Heart left ventricle (tissue), 16 donors: ENCODE measurements around the gene CRNN. TPM values are rescaled to one million over a fixed set of nuclear protein-coding genes. Genes with fewer than 3 reads are reported as not detected.

Experiments used
- ATAC-seq, 4 donors: fragments of 200-7000 bp; cut with Tn5 transposase; one replicate each; pipeline ENCODE4 v1.9.1; 2020 to 2022; ENCODE audit warnings: moderate library complexity in 4 of 4, mild to moderate bottlenecking in 3 of 4, moderate number of reproducible peaks in 1 of 4
- DNase-seq, 5 donors: peaks; one replicate each; pipeline ENCODE4 v3.0.0-alpha.2; 2020
- H3K27ac ChIP-seq, 12 donors: fragments of 200-600 bp; sonication (generic) in 4 of 12; one replicate each; pipeline versions ENCODE4 v1.5.0 to v1.8.0; 2016 to 2022; ENCODE audit warnings: mild to moderate bottlenecking in 2 of 12
- H3K27me3 ChIP-seq, 9 donors: fragments of 200-600 bp; sonication (generic) in 2 of 9; one replicate each; pipeline versions ENCODE4 v1.5.1 to v1.8.0; 2016 to 2022; ENCODE audit warnings: mild to moderate bottlenecking in 3 of 9
- H3K36me3 ChIP-seq, 9 donors: fragments of 200-600 bp; sonication (generic) in 2 of 9; one replicate each; pipeline versions ENCODE4 v1.5.0 to v1.8.0; 2018 to 2022; ENCODE audit warnings: mild to moderate bottlenecking in 2 of 9
- H3K4me1 ChIP-seq, 12 donors: fragments of 200-600 bp; sonication (generic) in 4 of 12; one replicate each; pipeline versions ENCODE4 v1.5.0 to v1.8.0; 2016 to 2022; ENCODE audit warnings: mild to moderate bottlenecking in 3 of 12
- H3K4me3 ChIP-seq, 12 donors: fragments of 200-600 bp; sonication (generic) in 4 of 12; one replicate each; pipeline versions ENCODE4 v1.5.0 to v1.8.0; 2017 to 2022; ENCODE audit warnings: mild to moderate bottlenecking in 9 of 12, moderate library complexity in 4 of 12
- H3K9me3 ChIP-seq, 12 donors: fragments of 200-600 bp; sonication (generic) in 4 of 12; one replicate each; pipeline versions ENCODE4 v1.5.0 to v1.8.0; 2016 to 2022; ENCODE audit warnings: mild to moderate bottlenecking in 1 of 12
- POLR2A ChIP-seq, 2 donors: fragments of 450-650 bp; IDR thresholded peaks; one replicate each; pipeline ENCODE4 v1.6.1; 2017; ENCODE audit warnings: antibody characterized with exemption in 2 of 2, mild to moderate bottlenecking in 2 of 2, moderate library complexity in 2 of 2
- WGBS, 4 donors: extraction: QIAGEN DNeasy Blood & Tissue Kit in 2 of 4; methylation state at CpG; one replicate each; pipeline versions ENCODE4 v1.1.5 to v1.1.7; 2013 to 2018; 5-methylcytosine and 5-hydroxymethylcytosine counted together
- intact Hi-C, 10 donors: fragments of 100-400 bp; cut with DNase I; formaldehyde crosslinking; loops; one replicate each; pipeline versions ENCODE4 v1.11.1 to v1.14.2; 2022
- polyA plus RNA-seq, 2 donors: library from polyadenylated mRNA; stranded (reverse); fragments of 200-250 nt; gene quantifications; one replicate each; pipeline ENCODE4 v1.2.3, GENCODE V29; 2013
- total RNA-seq, 9 donors: library from RNA; depleted of rRNA in 2 of 9; stranded (reverse); fragments of >200 nt in 2 of 9; fragmentation: NEBNext Ultra II Directional in 3 of 9; extraction: Animal tissue kit (Norgen Biotek cat#: 25700) in 3 of 9; gene quantifications; one replicate each; pipeline versions ENCODE4 v1.1.0 to v1.2.4, GENCODE V29; 2016 to 2023
- TF ChIP-seq, protein P1 (sequence below), 12 donors: fragments of 200-600 bp; sonication (generic) in 4 of 12; IDR thresholded peaks; one replicate each; pipeline versions ENCODE4 v1.5.0 to v1.8.0; 2018 to 2022; ENCODE audit warnings: antibody characterized with exemption in 12 of 12, mild to moderate bottlenecking in 5 of 12
- donor health status: ischemic (EF 13 %, LVEDD 7.1; RV severe dilation, severe dysfunction).
- donor health status: healthy with polysubstance abuse.
- donor health status: DM: no; HTN: yes; CAD: no.
- donor health status: DM: no; HTN: no; CAD: no.
- donor health status: ischemic (EF 25% LVEDD 6.9; RV normal size, moderate dysfunction).
- donor health status: ischemic (EF 25% LVEDD 5.7; RV mildly dilated, moderate dysfunction).
- donor health status: healthy.
- donor health status: DM: yes; HTN: yes; CAD: no.
- donor health status: ischemic (EF 35%, LVEDD 5.7; RV mildly dilated, moderate dysfunction).
- donor health status: nonischemic (EF 11% LVEDD 7.7; RV severe dilation, severe dysfunction).
- donor health status: DM: yes; HTN: yes; CAD: no.
- donor health status: PGD.
- donor health status: ischemic (EF 29% LVEDD 5.4; RV normal size, mild dysfunction).
- donor health status: nonischemic (EF 23%, LVEDD 6.1; RV moderate dilation, normal function).

The CRNN gene
- total and polyA plus RNA-seq, 11 donors: 0.24 TPM; not detected in 10

DNA sequence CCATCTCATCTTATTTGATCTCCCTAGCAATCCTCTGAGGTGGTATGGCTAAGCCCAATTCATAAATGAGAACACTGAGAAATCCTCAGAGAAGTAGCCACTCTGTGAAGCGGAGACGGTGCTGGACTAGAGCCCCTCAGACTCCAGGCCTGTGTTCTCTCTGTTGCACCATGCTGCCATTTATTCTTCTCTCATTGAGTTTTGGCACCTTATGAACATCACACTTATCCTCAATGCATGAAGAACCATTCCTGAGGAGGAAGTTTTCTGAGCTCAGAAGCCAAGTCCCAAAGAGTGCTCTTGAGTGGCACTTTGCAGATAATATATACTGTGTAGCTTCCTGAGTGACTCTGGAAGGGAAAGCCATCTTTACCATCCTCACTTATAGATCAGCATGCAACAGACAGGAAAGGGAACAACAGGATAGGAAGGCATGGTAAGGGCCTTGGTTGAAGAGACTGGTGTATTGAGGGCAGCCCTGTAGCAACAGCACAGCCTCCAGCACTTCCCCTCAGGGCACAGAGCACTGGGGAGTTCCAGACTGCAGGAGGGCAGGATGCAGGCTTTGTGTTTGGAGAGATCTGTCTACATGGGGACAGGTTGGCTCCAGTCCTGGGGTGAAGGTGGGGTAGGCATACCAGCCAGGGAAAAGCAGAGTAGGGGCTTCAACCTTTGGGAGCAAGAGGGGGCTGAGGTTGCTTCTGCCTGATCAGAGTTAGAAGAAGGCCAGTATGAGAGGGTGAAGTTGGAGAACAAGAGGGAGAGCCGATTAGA, 1.6 kb upstream of the CRNN start:
- Histone ChIP-seq H3K4me3 (no peak overlapping the region), H3K9me3 (no peaks in the 10 kb centered on the region), H3K27me3 (peaks cover 0 to 5% (median 0%) of the 10 kb centered on the region in 9 donors), H3K4me1 (no peaks in the 10 kb centered on the region), H3K36me3 (no peaks in the 10 kb centered on the region), H3K27ac (no peak overlapping the region)
- DNase-seq (no peak), ATAC-seq (no peak)
- WGBS, 4 donors: 86 to 92% (median 89%) methylated on average over 3 of the region's 3 CpGs
- intact Hi-C loops: loop anchor here in 1 of 10 donors (10.0 kb wide), 1 partner anchor 51 kb away; the partner anchor contains the start of gene FLG2
- no peak for TF ChIP-seq POLR2A (IDR thresholded peaks at IDR 0.05)
- TF ChIP-seq, protein P1, sequence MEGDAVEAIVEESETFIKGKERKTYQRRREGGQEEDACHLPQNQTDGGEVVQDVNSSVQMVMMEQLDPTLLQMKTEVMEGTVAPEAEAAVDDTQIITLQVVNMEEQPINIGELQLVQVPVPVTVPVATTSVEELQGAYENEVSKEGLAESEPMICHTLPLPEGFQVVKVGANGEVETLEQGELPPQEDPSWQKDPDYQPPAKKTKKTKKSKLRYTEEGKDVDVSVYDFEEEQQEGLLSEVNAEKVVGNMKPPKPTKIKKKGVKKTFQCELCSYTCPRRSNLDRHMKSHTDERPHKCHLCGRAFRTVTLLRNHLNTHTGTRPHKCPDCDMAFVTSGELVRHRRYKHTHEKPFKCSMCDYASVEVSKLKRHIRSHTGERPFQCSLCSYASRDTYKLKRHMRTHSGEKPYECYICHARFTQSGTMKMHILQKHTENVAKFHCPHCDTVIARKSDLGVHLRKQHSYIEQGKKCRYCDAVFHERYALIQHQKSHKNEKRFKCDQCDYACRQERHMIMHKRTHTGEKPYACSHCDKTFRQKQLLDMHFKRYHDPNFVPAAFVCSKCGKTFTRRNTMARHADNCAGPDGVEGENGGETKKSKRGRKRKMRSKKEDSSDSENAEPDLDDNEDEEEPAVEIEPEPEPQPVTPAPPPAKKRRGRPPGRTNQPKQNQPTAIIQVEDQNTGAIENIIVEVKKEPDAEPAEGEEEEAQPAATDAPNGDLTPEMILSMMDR (IDR thresholded peaks at IDR 0.05): no peak

DNA sequence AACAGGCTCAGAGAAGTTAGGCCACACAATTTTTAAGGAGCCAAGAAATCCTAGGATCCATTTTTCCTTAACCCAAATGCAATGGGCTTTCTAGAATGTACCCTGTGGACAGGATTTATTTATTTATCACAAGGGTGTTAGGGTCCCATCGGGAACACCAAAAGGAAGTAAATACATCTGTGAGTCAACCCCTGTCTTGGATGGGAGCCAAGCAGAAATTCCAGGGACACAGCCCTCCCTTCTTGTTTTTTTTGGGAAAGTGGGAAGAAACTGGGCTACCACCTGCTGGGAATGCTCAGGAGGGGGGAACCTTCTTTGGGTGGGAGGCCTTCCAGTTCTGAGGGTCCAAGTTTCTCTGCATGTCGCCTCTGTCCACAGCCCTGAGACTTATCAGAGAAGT, 1.3 kb downstream of the CRNN start:
- ATAC-seq (no peak), DNase-seq (no peak)
- Histone ChIP-seq H3K27ac (no peak overlapping the region), H3K9me3 (no peaks in the 10 kb centered on the region), H3K4me1 (no peaks in the 10 kb centered on the region), H3K36me3 (no peaks in the 10 kb centered on the region), H3K4me3 (no peak overlapping the region), H3K27me3 (peaks cover 0 to 5% (median 0%) of the 10 kb centered on the region in 9 donors)
- intact Hi-C loops: loop anchor here in 1 of 10 donors (10.0 kb wide), 1 partner anchor 48 kb away; the partner anchor contains the start of gene FLG2
- 49 to 66% (median 57%) methylated on average over 2 of the region's 2 CpGs for WGBS, 4 donors
- TF ChIP-seq, protein P1 (IDR thresholded peaks at IDR 0.05): no peak
- TF ChIP-seq POLR2A (IDR thresholded peaks at IDR 0.05): no peak

DNA sequence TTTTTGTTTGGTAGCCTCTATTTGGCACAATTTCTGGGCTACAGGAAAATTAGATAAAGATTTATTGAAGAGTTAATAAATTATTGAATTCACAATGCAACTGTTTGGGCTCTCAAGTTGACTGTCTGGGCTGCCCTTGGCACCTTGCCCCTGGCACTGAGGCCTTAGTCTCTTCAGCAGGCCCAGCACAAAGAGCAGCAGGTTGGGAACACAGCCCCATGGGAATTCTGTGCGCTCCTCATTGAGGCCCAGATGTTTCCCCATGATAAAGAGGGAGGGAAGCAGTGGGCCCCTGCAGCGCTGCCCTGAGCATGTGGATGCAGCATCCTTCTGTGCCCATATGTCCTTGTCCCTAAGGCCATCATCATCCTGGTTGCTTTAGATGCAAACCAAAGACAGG, 2.9 kb downstream of the CRNN start:
- no peak overlapping the region for H3K27ac ChIP-seq

DNA sequence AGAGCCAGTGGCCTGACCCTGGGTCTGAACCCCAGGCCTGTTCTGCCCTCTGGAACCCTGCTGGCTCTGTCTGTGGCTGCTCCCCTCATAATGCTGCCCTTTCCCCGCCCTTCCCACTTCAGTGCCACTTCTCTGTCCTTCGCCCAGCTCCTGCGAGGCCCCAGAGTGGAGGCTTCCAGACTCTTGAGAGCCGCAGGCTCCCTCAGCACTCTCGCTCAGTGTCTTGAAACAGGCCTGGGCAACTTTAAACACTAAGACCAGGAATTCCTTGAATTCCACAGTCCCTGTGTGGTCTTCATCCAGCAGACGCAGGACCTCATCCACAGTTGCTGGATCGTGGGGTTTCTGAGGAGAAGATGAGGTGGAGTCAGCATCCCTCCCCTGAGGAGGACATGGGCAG, 3.5 kb downstream of the CRNN start:
- no peaks in the 10 kb centered on the region for H3K36me3 ChIP-seq
- DNase-seq (no peak), ATAC-seq (no peak)
- no peaks in the 10 kb centered on the region for H3K27me3 ChIP-seq
- intact Hi-C loops: loop anchor here in 1 of 10 donors (10.0 kb wide), 1 partner anchor 46 kb away; the partner anchor contains the start of gene FLG2
- no peak overlapping the region for H3K27ac ChIP-seq
- TF ChIP-seq POLR2A (IDR thresholded peaks at IDR 0.05): no peak
- TF ChIP-seq, protein P1 (IDR thresholded peaks at IDR 0.05): no peak
- no peak overlapping the region for H3K4me3 ChIP-seq
- no peaks in the 10 kb centered on the region for H3K9me3 ChIP-seq
- 49 to 75% (median 53%) methylated on average over 7 of the region's 7 CpGs for WGBS, 4 donors
- no peaks in the 10 kb centered on the region for H3K4me1 ChIP-seq

More for the DNA sequence above, 2.9 kb downstream of the CRNN start:
- H3K4me1 ChIP-seq: no peaks in the 10 kb centered on the region
- ATAC-seq (no peak), DNase-seq (no peak)
- no peak overlapping the region for H3K4me3 ChIP-seq
- no peaks in the 10 kb centered on the region for H3K36me3 ChIP-seq
- TF ChIP-seq POLR2A (IDR thresholded peaks at IDR 0.05): no peak
- TF ChIP-seq, protein P1 (IDR thresholded peaks at IDR 0.05): no peak
- intact Hi-C loops: loop anchor here in 1 of 10 donors (10.0 kb wide), 1 partner anchor 46 kb away; the partner anchor contains the start of gene FLG2
- H3K9me3 ChIP-seq: no peaks in the 10 kb centered on the region
- WGBS, 4 donors: 20 to 58% (median 49%) methylated on average over 2 of the region's 2 CpGs
- no peaks in the 10 kb centered on the region for H3K27me3 ChIP-seq
